Effector memory CD4-positive, alpha-beta T cell (primary cell): ENCODE results near the gene SERPINB13.

Source experiments
- DNase-seq, 3 donors: peaks; one replicate each; pipeline ENCODE4 v3.0.0-alpha.2; 2020
- H3K27ac ChIP-seq: 2 replicates; pipeline ENCODE4 v1.7.0; 2013; ENCODE audit warnings: mild to moderate bottlenecking, low read length, moderate library complexity; ENCODE audit not compliant: insufficient read depth, poor library complexity, severe bottlenecking
- H3K27me3 ChIP-seq: replicated peaks from 2 replicates; pipeline ENCODE4 v1.7.0; 2013; ENCODE audit warnings: mild to moderate bottlenecking, low read length; ENCODE audit not compliant: insufficient read depth, control insufficient read depth, poor library complexity, severe bottlenecking
- H3K36me3 ChIP-seq: 2 replicates; pipeline ENCODE4 v1.7.0; 2013; ENCODE audit warnings: mild to moderate bottlenecking, low read length, moderate library complexity; ENCODE audit not compliant: control insufficient read depth, insufficient read depth
- H3K4me1 ChIP-seq: 2 replicates; pipeline ENCODE4 v1.7.0; 2013; ENCODE audit warnings: low read length, mild to moderate bottlenecking; ENCODE audit not compliant: control insufficient read depth, insufficient read depth, poor library complexity, severe bottlenecking
- H3K4me3 ChIP-seq: 2 replicates; pipeline ENCODE4 v1.7.0; 2013; ENCODE audit warnings: low read length, low read depth, mild to moderate bottlenecking; ENCODE audit not compliant: insufficient read depth, poor library complexity, severe bottlenecking
- H3K9me3 ChIP-seq: 2 replicates; pipeline ENCODE4 v1.7.0; 2013; ENCODE audit warnings: mild to moderate bottlenecking, low read length, moderate library complexity; ENCODE audit not compliant: control insufficient read depth
- total RNA-seq, 3 donors: gene quantifications; one replicate each; lab custom pipeline; 2026; lab: John Stamatoyannopoulos, UW

Gene SERPINB13
- 0 reads per million in 3 donors for total RNA-seq

- H3K27me3 ChIP-seq, result no peaks in the 10 kb centered on the region
- H3K36me3 ChIP-seq, result no peaks in the 10 kb centered on the region
- H3K9me3 ChIP-seq, result no peaks in the 10 kb centered on the region
- no peak within 1 kb of the TSS for H3K27ac ChIP-seq
- H3K4me1 ChIP-seq, result no peaks in the 10 kb centered on the region
- DNase-seq, result no peak
- no peak within 1 kb of the TSS for H3K4me3 ChIP-seq
Measured at GRCh38 chr18:63586966-63587365, at the start of gene SERPINB13. SERPINB13 (plus strand) TSS chr18:63587343; CDS start chr18:63588668, 1,325 bp downstream.

- no peaks in the 10 kb centered on the region for H3K27me3 ChIP-seq
- H3K27ac ChIP-seq, result no peak overlapping the region
- DNase-seq, result no peak
- H3K4me1 ChIP-seq, result no peaks in the 10 kb centered on the region
- no peak overlapping the region for H3K4me3 ChIP-seq
- no peaks in the 10 kb centered on the region for H3K36me3 ChIP-seq
- H3K9me3 ChIP-seq, result no peaks in the 10 kb centered on the region
Measured at GRCh38 chr18:63539904-63540510, 47.1 kb upstream of the SERPINB13 start.

- Histone ChIP-seq H3K36me3 (no peaks in the 10 kb centered on the region), H3K27ac (no peak within 1 kb of the TSS), H3K4me3 (no peak within 1 kb of the TSS), H3K4me1 (no peaks in the 10 kb centered on the region), H3K9me3 (no peaks in the 10 kb centered on the region), H3K27me3 (no peaks in the 10 kb centered on the region)
- DNase-seq, result no peak
Measured at GRCh38 chr18:63542069-63542468, 45.1 kb upstream of the SERPINB13 start, which contains the start of gene SERPINB12. SERPINB12 (plus strand) TSS chr18:63542369; CDS start chr18:63556160, 13,791 bp downstream.

- H3K4me1 ChIP-seq, result no peaks in the 10 kb centered on the region
- H3K4me3 ChIP-seq, result no peak overlapping the region
- no peaks in the 10 kb centered on the region for H3K36me3 ChIP-seq
- no peaks in the 10 kb centered on the region for H3K27me3 ChIP-seq
- no peaks in the 10 kb centered on the region for H3K9me3 ChIP-seq
- no peak for DNase-seq
- H3K27ac ChIP-seq, result no peak overlapping the region
Measured at GRCh38 chr18:63544017-63544416, 43.1 kb upstream of the SERPINB13 start.

- no peaks in the 10 kb centered on the region for H3K9me3 ChIP-seq
- no peaks in the 10 kb centered on the region for H3K4me1 ChIP-seq
- DNase-seq, result no peak
- H3K36me3 ChIP-seq, result no peaks in the 10 kb centered on the region
- H3K4me3 ChIP-seq, result no peak overlapping the region
- no peak overlapping the region for H3K27ac ChIP-seq
- no peaks in the 10 kb centered on the region for H3K27me3 ChIP-seq
Measured at GRCh38 chr18:63545000-63545399, 42.1 kb upstream of the SERPINB13 start.

- Histone ChIP-seq H3K27ac (no peak overlapping the region), H3K27me3 (peaks cover 4% of the 10 kb centered on the region), H3K9me3 (no peaks in the 10 kb centered on the region), H3K36me3 (no peaks in the 10 kb centered on the region), H3K4me1 (no peaks in the 10 kb centered on the region), H3K4me3 (no peak overlapping the region)
- DNase-seq, result no peak
Measured at GRCh38 chr18:63550068-63550467, 37.1 kb upstream of the SERPINB13 start.

- no peak for DNase-seq
- no peaks in the 10 kb centered on the region for H3K9me3 ChIP-seq
- no peak overlapping the region for H3K27ac ChIP-seq
- H3K4me3 ChIP-seq, result no peak overlapping the region
- no peaks in the 10 kb centered on the region for H3K4me1 ChIP-seq
- peaks cover 4% of the 10 kb centered on the region for H3K27me3 ChIP-seq
- H3K36me3 ChIP-seq, result no peaks in the 10 kb centered on the region
Measured at GRCh38 chr18:63551769-63552168, 35.4 kb upstream of the SERPINB13 start.

- no peak overlapping the region for H3K4me3 ChIP-seq
- no peak for DNase-seq
- no peak overlapping the region for H3K27ac ChIP-seq
Measured at GRCh38 chr18:63552581-63552980, 34.6 kb upstream of the SERPINB13 start.

GRCh38 chr18:63553081-63553480 lies 34.1 kb upstream of the SERPINB13 start:
- Histone ChIP-seq H3K27ac (no peak overlapping the region), H3K4me1 (no peaks in the 10 kb centered on the region), H3K36me3 (no peaks in the 10 kb centered on the region), H3K27me3 (peaks cover 4% of the 10 kb centered on the region), H3K9me3 (no peaks in the 10 kb centered on the region), H3K4me3 (no peak overlapping the region)
- DNase-seq, result no peak

More at GRCh38 chr18:63552581-63552980, 34.6 kb upstream of the SERPINB13 start:
- H3K9me3 ChIP-seq, result no peaks in the 10 kb centered on the region
- H3K36me3 ChIP-seq, result no peaks in the 10 kb centered on the region
- no peaks in the 10 kb centered on the region for H3K4me1 ChIP-seq
- peaks cover 4% of the 10 kb centered on the region for H3K27me3 ChIP-seq

- Histone ChIP-seq H3K4me3 (no peak overlapping the region), H3K4me1 (no peaks in the 10 kb centered on the region), H3K36me3 (no peaks in the 10 kb centered on the region), H3K27me3 (no peaks in the 10 kb centered on the region), H3K9me3 (no peaks in the 10 kb centered on the region), H3K27ac (no peak overlapping the region)
- no peak for DNase-seq
Measured at GRCh38 chr18:63559567-63560491, 27.3 kb upstream of the SERPINB13 start.
